T1000 (cell line): ENCODE measurements around the gene FGD3.
"Not testable (repeated sequence)": the region's sequence is repeated elsewhere in the genome, so short reads cannot be mapped to it uniquely, and the experiment has no call there.

Source experiments
- DNase-seq: peaks from one replicate; lab custom pipeline; 2025; ENCODE audit warnings: mixed read lengths; lab: John Stamatoyannopoulos, UW

Gene FGD3, protein sequence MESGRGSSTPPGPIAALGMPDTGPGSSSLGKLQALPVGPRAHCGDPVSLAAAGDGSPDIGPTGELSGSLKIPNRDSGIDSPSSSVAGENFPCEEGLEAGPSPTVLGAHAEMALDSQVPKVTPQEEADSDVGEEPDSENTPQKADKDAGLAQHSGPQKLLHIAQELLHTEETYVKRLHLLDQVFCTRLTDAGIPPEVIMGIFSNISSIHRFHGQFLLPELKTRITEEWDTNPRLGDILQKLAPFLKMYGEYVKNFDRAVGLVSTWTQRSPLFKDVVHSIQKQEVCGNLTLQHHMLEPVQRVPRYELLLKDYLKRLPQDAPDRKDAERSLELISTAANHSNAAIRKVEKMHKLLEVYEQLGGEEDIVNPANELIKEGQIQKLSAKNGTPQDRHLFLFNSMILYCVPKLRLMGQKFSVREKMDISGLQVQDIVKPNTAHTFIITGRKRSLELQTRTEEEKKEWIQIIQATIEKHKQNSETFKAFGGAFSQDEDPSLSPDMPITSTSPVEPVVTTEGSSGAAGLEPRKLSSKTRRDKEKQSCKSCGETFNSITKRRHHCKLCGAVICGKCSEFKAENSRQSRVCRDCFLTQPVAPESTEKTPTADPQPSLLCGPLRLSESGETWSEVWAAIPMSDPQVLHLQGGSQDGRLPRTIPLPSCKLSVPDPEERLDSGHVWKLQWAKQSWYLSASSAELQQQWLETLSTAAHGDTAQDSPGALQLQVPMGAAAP

DNA sequence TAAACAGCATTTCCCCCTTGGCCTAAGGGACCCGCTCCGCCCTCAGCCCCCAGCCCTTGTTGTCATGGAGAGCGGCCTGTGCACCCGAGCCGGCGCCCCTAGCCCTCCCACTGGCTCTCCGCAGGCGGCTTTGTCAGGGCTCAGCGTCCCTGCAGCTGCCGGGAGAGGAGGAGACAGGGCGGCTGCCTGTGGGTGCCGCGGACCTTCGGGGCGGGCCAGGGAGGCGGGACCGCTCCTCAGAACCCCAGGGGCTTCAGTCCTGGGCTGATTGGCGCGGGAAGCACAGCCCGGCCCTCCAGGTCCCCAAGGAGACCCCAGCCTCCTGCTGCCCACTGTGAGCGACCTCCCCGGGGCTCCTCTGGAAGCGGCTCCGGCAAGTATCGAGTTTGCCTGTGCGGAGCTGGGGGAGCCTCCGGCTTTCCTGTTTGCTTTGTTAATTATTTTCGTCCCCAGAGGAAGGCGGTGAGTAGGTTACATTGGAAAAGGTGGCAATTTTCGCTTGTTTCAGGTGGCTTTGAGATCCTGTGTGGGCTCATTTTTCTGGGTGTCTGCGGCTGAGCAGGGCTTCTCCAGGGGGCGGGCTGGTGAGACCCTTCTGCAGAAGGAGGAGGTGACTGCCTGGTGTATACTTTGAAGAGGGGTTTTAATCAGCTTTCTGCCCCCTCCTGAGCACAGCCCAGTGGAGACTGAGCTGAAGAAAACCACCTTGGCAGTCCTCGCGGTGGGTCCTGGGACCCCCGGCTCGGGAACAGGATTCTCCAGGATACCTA, at the start of gene FGD3:
Gene FGD3 (plus strand): TSS at position 256 of the 770 bp plus-strand sequence. CDS start 28,734 bp downstream, outside the sequence.
- no peak for DNase-seq

DNA sequence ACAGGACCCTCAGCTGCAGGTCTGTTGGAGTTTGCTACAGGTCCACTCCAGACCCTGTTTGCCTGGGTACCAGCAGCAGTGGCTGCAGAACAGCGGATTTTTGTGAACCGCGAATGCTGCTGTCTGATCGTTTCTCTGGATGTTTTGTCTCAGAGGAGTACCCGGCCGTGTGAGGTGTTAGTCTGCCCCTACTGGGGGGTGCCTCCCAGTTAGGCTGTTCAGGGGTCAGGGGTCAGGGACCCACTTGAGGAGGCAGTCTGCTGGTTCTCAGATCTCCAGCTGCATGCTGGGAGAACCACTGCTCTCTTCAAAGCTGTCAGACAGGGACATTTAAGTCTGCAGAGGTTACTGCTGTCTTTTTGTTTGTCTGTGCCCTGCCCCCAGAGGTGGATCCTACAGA, 42.2 kb upstream of the FGD3 start:
- DNase-seq, result not testable (repeated sequence)

DNA sequence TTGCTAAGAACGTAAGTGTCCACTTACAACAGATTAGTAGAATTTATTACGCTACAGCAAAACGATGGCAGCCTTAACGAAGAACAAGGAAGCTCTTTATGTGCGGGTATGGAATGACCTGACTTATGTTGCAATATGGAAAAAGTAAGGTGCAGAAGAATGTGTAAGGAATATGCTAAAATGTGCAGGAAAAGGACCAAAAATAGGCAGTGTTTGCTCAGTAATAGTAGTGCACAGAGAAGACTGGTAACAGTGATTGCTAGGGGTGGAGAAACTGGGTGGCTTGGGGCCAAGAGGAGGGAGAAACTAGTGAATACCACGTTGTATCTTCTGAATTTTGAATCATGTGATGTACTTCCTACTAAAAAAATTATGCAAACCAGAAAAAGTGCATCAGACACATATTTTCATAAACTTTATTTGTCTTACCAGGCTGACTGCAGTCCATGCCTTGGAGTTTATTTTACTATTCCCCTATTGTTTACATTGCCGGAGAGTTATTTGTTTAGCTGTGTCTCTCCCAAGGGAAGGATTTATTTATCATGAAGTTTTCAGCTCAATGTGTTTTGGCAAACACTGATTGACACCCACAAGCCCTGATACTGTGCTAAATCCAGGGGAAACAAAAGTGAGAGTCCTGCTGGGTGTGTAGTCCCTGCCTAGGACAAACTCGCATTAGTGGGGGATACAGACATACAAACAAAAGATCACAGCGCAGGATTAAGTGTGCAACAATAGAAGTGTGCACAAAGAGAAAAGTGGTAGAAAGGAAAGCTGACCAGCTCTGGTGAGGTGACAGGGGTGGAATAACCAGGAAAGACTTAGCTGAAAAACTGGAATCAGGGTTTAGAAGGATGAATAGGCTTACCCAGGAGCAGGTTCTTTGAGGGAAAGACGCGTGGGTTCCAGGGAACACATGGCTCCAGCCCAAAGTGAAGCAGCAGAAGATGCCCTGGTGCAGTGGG, 35.5 kb upstream of the FGD3 start:
- DNase-seq, result no peak

DNA sequence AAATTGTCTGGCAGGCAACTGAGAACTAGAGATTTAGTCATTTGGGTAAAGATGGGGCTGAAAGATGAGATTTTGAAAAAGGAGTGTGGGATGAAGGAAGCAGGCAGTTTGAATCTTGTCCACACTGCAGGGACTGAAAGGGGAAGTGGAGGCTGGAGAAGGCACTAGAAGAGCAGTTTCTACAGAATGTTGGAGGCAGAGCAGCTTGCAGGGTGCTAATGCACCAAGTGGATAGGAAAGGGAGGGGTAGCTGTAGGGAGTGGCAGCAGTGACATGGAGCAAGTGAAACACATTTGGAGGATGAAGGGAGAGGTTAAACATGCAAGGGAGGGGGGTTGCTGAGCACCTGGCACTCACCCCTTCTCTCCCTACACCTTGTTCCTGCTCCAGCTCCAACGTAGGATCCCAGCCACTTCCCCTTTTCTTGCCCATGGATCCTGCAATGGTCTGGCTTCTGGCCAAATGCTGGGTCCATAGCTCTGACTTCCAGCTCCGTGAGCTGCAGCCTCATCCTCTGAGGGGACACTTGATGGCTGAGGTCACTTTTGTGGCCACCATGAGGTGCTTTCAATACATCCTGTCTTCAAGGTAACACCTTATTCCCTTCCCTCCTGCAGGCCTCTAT, 30.0 kb upstream of the FGD3 start:
- DNase-seq, result no peak

DNA sequence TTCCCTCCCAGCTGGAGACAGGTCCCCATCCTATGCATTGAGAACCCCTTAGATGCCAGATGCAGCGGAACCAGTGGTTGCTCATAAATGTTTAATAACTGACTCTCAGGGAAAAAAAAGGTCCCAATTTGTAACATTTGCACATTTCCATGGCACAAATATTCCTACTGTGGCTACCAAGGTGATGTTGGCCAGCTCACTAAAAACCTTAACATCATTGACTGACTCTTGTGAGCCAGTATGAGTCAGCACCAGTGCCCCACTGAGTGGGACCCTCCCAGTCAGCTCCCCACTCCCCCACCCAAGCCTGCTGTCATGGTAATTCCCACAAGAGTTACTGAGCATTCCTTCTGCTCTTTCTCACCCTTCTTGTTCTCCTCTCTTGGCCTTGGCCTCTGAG, 26.9 kb upstream of the FGD3 start:
- no peak for DNase-seq

DNA sequence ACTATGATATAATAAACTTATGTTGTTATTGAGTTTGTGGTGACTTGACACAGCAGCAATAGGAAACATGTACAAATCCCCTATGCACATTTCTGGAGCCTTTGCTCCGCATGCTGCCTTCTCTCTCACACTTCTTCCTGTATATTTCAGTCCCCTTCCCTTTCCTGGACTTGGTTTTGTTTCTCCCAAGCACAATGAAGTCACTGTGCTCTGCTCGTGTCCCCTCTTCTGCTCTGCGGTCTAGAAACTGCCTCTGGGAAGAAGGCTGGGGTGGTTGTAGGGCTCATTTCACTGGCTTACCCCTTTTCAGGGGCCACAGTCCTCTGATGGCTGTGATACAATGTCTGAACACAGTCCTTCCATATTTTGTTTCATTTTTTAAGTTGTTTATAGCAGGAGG, 15.7 kb upstream of the FGD3 start:
- DNase-seq, result no peak

DNA sequence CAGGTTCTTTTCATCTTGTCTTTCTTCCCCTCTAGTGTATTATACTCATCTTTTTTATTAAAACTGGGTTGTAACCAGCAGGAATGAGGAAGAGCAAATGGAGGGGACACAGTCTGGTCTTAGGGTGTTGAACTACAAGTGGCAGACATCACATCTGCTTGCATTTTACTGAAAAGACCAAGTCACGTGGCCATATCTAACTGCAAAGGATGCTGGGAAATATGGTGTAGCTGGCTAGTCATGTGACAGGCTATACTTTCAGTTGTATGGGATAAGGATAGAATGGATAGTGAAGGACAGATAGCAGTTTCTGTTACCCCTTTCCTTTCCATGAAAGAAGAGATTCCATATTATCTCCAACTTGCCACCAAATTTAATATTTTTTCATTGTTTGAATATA, 13.0 kb upstream of the FGD3 start:
- no peak for DNase-seq

DNA sequence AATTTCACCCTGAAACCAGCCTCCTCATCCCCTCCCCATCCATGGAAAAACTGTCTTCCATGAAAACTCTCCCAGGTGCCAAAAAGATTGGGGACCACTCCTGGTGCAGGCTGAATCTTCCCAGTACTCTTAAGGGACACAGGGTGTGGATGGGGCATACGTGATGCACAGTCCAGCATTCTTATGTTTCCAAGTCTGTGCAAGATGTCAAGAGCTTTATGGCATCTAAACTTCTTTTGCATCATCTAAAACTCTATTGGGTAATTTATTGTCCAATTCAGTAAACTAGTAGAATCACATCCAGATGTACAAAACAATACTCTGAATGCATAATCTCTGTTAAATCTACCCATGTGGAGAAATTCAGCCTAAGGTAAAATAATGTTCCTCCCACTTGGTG, 9.3 kb upstream of the FGD3 start:
- DNase-seq, result no peak

DNA sequence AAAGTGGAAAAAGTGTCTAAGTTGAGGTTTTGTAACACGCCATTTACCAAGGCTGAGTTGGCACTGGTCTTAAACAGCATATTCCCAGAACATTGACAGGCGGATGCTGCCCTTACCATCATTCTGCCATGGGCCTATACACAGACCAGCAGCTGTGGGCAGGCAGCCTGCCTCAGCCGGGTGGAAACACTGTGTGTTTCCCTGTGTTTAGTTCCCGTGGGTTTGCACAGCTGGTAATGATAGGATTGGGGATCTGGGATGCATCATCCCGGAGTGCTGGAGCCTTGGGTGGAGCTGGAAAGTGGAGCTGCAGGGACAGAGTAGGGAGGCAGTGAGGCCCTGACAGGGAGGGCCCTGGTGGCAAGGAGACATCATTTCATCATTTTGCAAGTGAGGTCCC, 5.5 kb upstream of the FGD3 start:
- DNase-seq, result no peak

DNA sequence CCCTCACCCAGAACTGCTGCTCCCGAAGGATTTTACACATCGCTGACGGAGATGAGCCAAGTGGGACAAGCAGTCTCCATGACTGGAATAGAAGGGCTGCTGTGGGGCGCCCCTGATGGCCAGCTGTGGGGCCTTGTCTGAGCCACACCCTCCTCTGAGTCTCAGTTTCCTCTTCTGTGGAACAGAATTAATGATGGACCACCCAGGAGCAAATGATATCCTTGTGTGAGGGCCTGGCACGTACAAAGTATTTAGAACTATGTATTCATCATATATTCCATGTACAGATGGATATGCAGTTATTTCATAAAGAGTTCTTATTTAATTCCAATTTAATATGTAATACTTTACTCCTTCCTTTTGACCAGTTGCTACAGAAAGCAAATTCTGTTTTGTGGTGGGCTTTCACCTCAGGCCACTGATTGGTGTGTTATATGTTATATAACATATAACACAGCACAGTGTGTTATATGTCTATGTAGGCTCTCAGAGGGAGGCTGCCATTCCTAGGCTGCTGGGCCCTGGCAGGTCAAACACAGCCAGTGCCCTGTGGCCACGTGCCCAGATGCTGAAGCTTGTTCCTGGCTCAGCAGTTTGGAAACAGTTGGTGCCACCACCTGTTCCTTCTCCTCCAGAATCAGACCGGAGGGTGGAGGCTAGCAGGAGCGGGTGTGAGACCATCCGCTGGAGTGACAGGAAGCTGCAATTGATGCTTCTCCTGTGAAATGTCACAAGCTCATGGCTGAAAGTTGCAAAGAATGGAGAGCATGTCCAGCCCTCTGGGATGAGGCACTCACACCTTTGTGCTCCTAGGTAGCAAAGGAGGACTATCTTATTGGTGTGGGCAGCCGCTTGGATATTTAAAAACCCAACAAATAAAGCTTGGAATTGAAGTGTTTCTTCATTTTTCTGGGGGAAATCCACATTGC, 4.4 kb upstream of the FGD3 start:
- no peak for DNase-seq

DNA sequence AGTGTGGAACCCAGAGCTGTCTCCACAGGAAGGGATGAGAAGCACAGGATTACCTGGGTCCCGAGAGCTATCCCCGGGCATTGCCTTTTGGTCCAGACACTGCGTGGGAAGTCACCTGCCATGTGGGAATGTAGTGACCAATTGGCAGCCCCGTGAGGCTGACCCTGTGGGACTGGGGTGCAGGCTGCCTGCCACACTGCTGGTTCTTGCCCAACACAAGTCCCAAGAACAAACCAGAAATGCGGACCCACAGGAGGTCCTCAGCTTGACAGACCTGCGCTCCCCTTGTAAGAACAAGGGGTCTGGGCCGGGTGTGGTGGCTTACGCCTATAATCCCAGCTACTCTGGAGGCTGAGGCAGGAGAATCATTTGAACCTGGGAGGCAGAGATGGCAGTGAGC, 2.4 kb upstream of the FGD3 start:
- DNase-seq, result no peak

DNA sequence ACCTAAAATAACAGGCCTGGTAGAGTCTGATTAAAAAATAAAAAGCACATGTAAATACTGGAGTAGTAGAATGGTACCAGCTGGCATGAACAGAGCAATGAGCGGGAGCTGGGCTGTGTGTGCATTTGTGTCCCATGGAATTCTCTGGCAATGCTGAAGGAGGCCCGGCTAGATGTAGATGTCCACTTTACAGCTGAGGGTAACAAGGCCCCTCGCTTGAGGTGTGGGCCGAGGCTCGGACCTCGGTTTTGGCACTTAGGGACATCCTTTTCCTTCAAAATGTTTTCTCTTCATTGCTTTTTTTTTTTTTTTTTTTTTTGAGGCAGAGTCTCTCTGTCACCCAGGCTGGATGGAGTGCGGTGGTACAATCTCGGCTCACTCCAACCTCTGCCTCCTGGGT, 1.5 kb upstream of the FGD3 start:
- no peak for DNase-seq

DNA sequence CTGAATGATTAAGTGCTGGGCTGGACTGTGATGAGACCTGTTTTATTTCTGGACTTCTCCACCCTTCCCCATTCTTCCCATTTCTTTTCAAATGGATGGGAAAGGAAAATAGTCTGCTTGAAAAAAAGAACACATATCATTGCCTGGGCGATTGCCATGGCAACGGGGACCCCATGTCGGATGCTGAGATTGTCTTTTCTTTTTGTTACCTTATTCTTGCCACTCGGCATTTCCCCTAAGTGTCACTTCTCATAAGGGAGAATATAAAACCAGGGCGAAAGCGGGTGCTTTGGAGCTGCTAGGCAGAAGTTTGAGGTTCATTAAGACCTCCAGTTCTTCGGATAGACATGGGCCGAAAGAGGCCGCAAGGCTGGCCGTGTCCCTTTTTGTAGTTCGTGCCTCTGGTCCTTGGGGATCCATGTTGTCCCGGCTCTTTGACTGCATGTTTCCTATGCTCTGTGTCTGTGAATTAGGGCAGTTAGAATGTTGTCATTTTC, 763 bp downstream of the FGD3 start:
- no peak for DNase-seq

DNA sequence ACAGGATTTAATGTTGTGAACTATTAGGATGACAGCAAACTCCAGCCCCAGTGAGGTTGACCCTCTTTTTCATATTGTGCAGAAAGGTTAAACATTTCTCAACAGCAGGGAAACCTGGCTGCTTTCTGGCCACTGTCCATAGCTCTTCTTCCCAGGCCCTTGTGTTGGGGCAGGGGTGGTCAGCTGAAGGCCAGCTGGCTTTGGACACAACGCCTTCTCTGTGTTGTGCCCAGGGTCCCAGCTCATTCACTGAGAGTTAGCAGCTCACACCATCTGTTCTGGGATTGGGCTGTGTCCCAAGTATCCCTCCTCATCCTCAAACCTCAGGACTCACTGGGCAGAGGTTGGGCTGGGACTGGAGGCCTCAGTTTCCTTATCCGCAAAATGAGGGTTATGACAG, 1.3 kb downstream of the FGD3 start:
- no peak for DNase-seq

DNA sequence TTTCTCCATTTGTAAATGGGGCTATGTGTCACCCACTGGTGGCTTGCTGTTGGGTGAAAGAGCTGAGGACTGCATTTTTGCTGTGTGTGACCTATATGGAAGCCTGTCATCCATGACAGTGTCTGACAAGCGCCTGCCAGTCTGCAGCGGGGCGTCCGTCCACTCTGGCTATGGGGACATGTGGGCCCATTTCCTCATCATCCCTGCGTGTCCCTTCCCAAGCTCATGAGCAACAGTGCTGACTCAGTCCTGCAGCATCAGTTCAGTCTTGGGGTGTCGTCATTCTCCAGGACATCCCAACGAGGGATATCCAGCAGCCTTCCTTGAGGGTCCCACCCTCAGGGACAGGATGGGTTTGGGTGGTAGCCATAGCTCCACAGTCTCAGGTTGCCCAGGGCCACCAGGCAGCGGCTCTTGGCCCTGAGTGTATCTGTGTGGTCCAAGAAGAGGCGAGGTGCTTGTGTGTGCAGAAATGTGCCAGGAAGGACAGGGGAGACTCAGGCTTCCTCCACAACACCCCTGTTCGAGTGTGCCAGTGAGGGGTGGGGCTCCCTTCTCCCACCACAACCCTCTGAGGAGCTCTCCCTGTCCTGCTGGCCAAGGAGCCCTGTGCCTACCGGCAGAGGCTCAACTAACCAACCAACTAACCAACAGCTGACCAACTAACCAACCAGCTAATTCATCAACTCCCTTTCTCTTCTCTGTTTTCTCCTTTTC, 2.1 kb downstream of the FGD3 start:
- DNase-seq, result no peak

DNA sequence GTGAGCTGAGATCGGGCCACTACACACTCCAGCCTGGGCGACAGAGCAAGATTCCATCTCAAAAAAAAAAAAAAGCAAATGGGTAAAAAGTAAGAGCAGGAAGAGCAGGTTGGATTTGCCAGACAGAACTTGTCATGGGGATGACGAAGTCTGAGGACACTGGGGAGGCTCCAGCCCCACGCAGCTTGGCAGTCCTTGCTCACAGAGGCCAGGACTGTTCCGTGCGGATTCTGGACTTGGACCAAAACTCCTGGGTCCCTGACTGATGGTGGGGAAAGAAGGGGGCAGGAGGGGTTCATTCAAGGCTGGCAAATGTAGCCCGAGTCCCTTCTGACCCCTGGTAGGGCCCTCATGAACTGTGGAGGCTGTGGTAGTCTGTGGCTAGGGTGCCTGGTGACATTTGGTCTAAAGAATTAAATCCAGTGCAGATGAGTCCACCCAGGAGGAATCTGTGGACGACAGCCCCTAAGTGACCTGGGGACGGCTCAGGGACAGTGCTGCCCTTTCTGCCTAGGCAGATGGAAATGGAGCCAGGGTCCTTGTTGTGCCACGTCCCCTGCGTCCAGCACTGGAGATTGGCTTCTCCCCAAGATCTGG, 3.1 kb downstream of the FGD3 start:
- DNase-seq, result no peak

DNA sequence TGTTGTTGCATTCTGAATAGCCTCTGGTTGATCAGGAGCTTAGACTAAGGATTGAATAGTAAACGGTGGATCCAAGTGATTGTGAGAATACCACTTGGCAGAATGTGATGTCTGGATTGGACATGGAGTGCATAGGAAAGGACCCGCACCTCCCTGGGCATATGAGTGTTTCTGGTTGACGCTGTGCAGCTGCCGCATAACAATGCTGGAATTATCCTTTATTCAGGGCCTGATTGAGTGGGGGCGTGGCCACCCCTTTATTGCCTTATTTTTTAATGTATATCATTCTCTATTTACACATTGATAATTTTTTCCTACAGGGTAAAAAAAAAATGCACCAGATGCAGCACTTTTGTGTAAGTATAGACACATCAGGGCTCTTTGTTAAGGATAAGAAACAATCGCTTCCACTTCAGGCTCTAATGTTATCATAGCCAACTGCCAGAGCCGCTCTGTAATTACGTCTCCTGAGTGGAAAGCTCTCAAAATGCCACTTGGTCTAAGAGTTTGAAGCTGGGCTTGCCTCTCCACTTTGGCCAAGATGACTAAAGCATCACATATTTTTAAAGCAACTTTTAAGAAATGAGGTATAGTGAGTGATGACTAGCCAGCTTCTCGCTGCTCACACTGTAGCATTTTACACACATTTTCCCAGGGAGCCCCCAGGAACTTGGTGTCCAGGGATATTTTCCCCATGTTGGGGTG, 5.7 kb downstream of the FGD3 start:
- DNase-seq, result no peak
